HG02588 (cell line): ENCODE results near the gene NFIA.
"Not testable (repeated sequence)": the region's sequence is repeated elsewhere in the genome, so short reads cannot be mapped to it uniquely, and the experiment has no call there.

Source experiments
- ATAC-seq: cut with Tn5 transposase; IDR thresholded peaks from one replicate; pipeline ENCODE4 v1.9.1; 2021; ENCODE audit warnings: mild to moderate bottlenecking, moderate library complexity; ENCODE audit not compliant: unreplicated experiment

The NFIA gene

GRCh38 chr1:61263905-61264824 lies 181.8 kb downstream of the NFIA start:
- no peak for ATAC-seq

GRCh38 chr1:61264825-61265242 lies 182.5 kb downstream of the NFIA start:
- no peak for ATAC-seq

- no peak for ATAC-seq
These were observed 183.3 kb downstream of the NFIA start for GRCh38 chr1:61265665-61266064.

- ATAC-seq = no peak
These were observed 184.4 kb downstream of the NFIA start for GRCh38 chr1:61266738-61267137.

GRCh38 chr1:61268546-61269240 lies 186.3 kb downstream of the NFIA start:
- ATAC-seq = no peak

- ATAC-seq = no peak
These were observed 187.2 kb downstream of the NFIA start for GRCh38 chr1:61269602-61270001.

- ATAC-seq = no peak
These were observed 187.7 kb downstream of the NFIA start for GRCh38 chr1:61270107-61270506.

- ATAC-seq = no peak
These were observed 188.5 kb downstream of the NFIA start for GRCh38 chr1:61270761-61271411.

- no peak for ATAC-seq
These were observed 189.0 kb downstream of the NFIA start for GRCh38 chr1:61271412-61271789.

GRCh38 chr1:61273167-61273705 lies 190.9 kb downstream of the NFIA start:
- no peak for ATAC-seq

- ATAC-seq = no peak
These were observed 191.5 kb downstream of the NFIA start for GRCh38 chr1:61273861-61274260.

- no peak for ATAC-seq
These were observed 192.6 kb downstream of the NFIA start for GRCh38 chr1:61274939-61275338.

GRCh38 chr1:61276246-61276645 lies 193.9 kb downstream of the NFIA start:
- no peak for ATAC-seq

GRCh38 chr1:61277121-61277690 lies 194.8 kb downstream of the NFIA start:
- no peak for ATAC-seq

- ATAC-seq = not testable (repeated sequence)
These were observed 196.1 kb downstream of the NFIA start for GRCh38 chr1:61278503-61278902.

GRCh38 chr1:61278966-61279365 lies 196.6 kb downstream of the NFIA start:
- ATAC-seq = no peak

- ATAC-seq = no peak
These were observed 197.2 kb downstream of the NFIA start for GRCh38 chr1:61279570-61279969.

GRCh38 chr1:61280452-61280851 lies 198.1 kb downstream of the NFIA start:
- ATAC-seq = no peak

- no peak for ATAC-seq
These were observed 200.0 kb downstream of the NFIA start for GRCh38 chr1:61282387-61282786.

- ATAC-seq = peak; percentile 70
These were observed 202.0 kb downstream of the NFIA start for GRCh38 chr1:61284248-61284854.

- no peak for ATAC-seq
These were observed 202.6 kb downstream of the NFIA start for GRCh38 chr1:61284936-61285335.
